Activated CD4-positive, alpha-beta T cell treated with anti-CD3 and anti-CD28 coated beads, Interleukin-2, amount 50 U/mL, for 48 hours (primary cell): ENCODE results near the gene SUPT3H.
"Not testable (repeated sequence)": the region's sequence is repeated elsewhere in the genome, so short reads cannot be mapped to it uniquely, and the experiment has no call there.

Source experiments
- DNase-seq, 2 experiments: peaks; one replicate each; pipeline ENCODE4 v3.0.0-alpha.2; 2020

The SUPT3H gene

DNA sequence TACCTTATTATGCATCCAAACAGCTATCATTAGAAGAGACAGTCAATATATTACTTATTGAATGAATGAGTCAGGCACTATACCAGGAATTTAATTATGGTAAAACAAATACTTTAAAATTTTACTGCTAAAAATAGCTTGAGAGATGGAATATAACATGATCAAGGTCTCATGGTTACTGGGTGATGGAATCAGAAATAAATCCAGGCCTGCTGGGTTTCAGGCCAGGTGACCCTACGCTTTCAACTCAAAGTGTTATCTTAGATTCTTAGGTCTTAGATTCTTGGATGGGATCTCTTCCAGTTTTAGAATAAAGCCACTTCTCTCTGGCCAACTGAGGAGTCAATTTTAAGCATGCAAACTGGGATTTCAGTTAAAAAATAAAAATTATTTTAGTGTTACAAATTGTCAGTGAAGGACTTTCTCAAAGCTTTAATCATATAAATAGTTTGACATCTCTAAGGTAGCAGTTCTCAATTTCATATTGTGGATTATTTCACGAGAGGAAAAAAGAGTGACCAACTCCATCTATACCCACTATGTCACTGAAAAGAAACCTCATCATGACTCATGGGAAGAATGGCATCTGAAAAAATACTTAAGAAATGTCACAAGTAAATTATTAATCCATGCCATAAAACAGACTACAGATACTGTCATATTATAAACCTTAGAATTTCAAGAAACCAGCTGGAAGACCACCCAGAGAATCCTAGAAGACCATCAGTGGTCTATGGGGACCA, 333.1 kb downstream of the SUPT3H start:
- no peak for DNase-seq

DNA sequence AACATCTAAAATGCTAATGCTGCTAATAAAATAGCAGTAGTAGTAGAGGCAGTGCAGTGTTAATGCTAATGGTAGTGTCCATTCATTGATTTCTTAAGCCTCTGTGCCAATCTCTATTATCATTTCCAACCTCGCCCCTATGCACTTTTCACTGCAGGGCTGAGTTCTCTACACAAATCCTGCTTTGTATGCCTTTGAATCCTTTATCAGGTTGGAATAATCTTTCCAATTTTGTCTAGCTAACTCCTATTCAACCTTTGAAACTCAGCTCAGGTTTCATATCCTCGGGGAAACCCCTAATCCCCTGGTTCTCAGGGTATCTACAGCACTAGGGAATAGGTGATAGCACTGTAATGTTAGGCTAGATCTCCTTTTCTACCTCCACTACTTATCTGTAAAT, 333.6 kb downstream of the SUPT3H start:
- no peak for DNase-seq

DNA sequence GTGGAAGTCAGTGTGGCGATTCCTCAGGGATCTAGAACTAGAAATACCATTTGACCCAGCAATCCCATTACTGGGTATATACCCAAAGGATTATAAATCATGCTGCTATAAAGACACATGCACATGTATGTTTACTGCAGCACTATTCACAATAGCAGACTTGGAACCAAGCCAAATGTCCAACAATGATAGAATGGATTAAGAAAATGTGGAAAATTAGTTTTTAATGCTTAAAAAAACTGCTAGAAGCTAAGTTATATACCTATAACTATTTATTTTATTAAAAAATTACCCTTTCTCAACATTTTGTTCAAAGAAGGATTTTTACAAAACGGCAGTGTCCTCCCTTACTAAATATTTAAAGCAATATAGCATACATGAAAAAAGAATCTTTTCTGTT, 335.1 kb downstream of the SUPT3H start:
- DNase-seq = not testable (repeated sequence)

DNA sequence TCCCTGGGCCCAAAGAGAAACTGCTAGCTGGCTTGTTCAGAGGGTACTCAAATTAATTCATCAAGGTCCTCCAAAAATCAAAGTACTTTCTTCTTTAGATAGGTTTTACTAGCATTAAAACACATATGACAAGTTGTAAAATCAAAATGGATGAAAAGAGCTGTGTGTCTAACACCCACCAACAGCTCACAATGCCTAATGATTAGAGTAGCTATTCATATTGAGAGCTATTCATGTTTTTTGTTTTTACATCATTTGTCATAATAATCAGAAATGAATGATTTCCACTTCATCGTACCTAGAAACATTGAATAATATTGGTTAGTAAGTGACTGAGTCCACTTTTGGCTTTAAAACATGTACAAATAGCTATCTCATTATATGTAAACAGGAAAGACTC, 339.5 kb downstream of the SUPT3H start:
- DNase-seq = no peak

DNA sequence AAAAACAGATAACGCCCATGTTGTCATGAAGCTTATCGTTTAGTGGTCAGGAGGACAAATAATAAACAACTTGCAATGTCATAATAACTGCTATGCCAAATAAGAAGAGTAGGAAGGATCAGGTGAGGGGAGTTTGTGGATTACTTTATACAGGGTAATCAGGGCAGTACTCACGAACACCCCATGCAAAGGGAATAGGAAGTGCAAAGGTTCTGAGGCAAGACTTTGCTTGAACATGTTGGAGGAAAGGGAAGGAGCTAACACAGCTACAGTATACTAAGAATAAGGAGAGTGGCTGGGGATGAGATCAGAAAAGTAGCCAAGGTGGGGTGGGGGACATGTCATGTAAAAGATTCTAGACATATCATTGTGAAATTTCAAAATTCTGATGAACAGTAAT, 341.6 kb downstream of the SUPT3H start:
- DNase-seq = no peak

DNA sequence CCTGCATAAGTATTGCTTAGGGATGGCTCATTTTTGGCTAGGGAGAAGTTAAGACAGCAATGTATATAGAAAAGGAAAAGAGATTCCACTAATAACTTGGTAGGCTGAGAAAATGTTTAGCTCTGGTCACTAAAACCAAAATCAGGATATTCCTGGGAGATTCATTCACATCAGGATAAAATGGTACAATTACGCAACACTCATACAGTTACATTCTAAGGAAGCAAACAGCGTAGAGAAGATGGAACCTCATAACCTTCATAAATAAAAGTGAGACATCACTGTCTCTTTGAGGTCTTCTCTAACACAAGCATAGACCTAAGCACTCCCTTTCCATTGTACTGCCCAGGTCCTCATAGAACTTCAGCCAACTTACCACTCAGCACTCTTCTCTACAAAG, 345.3 kb downstream of the SUPT3H start:
- no peak for DNase-seq

DNA sequence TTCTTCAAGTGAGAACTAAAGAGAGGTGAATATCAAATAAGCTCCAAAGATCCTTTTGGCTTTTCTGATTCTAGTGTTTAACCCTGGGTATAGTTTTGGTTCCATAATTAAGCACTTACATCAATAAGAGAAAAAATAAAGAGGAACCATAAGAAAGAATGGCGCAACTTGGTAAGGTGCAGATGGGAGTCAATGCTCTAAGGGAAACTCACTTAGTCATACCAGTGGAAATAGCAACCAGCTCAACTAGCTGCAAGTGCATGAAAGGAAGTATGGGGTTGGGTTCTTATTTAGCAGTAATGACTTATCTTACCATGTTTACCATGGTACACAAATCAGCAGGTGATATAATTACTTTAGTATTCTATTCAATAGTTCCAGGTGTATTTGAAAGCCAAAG, 346.1 kb downstream of the SUPT3H start:
- no peak for DNase-seq

DNA sequence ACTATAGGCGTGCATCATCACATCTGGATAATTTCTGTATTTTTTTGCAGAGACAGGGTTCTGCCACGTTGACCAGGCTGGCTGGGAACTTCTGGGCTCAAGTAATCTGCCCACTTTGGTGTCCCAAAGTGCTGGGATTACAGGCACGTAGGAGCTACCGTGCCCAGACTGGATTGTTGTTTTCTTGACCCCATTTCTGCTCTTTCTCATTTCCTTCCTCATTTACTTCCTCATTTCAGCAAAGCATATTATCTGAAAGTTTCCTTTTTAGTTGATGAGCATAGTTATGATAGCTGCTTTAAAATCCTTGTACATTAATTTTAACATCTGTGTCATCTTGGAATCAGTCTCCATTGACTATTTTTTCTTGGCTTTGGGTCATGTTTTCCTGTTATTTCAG, 350.6 kb downstream of the SUPT3H start:
- no peak for DNase-seq

DNA sequence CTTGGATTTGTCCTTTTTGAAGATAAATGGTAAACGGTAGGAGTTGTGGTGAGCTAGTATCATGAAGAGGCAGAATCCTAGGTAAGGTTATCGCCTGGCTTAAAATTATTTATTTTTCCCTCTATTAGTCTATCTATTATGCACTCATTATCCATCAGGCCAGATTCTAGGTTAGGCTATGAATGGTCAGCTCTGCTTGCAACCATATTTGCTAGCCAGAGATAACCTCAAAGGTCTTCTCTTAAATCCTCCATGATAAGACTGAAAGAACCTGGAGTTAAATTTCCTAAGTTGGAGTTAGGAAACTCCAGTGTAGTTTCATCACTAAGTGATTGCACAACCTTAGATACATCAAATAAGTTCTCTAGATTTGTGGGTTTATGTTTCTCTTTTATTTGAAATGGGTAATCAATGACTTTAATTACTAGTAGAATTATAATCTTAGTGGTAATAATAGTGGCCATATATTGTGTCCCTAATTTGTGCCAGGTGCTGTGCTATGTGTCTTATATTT, 351.7 kb downstream of the SUPT3H start:
- DNase-seq = no peak

DNA sequence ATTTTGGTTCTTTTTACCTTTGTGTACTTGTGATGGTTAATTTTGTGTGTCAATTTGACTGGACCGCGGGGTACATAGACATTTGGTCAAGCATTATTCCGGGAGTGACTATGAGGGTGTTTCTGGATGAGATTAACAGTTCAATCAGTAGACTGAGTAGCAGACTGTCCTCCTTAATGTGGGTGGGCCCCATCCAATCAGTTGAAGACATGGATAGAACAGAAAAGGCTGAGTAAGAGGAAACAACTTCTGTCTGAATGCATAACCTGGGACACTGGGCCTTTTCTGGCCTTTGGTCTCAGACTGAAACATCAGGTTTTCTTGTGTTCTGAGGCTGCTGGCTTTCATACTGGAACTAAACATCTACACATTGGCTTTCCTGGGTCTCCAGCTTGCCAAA, 353.1 kb downstream of the SUPT3H start:
- DNase-seq = no peak

DNA sequence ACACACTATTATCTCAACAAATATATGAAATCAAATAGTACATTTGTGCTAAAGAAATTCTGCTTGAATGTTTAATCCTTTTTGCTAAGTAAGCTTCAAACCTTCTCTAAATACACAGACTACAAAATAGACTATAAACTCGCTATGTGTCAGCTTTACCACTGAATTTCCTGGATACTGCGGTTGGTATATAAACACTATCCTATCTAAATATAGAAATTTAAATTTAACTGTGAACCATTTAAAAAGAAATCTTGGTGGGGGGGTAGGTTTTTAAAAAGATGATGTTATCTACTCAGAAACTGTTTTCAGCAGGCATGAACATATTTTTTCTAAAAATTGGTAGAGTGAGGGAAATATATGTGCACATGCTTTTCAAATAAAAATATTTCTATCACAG, 356.1 kb downstream of the SUPT3H start:
- DNase-seq = no peak

DNA sequence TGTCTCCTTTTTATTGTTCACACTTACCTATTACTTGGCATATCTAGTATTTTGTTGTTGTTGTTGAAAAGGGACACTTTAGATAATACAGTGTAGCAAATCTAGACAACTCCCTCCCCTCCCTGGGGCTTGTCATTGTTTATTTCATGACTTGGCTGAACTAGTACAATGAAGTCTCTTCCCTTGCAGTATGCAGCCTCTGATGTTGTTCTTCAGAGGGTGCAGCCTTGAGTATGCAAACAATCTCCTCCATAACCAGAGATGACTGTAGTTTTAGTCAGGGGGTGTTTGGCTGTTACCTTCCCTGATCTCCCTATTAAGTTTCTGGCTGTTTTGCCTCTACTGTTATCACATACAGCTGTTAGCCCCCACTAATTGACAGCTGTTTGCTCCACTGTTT, 365.0 kb downstream of the SUPT3H start:
- DNase-seq = no peak

DNA sequence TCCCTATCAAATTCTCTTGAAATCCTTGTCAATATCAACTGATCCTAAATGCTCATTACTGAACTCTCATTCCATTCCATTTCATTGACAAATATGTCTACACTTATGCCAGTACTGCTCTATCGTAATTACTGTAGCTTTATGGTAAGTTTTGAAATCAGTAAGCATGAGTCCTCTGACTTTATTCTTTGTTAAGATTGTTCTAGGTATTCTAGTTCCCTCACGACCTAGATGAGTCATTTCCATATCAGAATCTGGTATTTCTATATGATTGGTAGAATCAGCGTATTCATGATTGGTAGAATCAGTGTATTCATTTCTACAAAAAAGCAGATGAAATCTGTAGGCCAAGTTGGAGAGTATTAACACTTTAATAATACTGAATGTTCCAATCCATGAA, 368.2 kb downstream of the SUPT3H start:
- no peak for DNase-seq

DNA sequence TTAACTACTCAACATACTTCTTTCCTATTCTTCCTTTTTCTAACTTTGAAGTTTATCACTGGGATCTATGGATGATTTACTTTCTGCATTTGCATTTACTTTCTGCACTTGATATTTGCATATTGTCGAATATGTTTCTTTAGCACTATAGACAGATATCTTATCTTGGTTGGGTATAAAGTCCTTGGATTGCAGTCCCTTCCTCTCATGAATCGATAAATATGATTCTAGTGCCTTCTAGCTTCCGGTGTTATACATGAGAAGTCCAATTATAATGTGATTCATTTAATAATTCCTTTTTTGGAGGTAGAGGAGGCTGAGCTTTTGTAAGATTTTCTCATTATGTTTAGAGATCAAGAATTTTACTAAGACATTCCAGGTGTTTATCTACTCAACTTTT, 370.8 kb downstream of the SUPT3H start:
- DNase-seq = no peak

DNA sequence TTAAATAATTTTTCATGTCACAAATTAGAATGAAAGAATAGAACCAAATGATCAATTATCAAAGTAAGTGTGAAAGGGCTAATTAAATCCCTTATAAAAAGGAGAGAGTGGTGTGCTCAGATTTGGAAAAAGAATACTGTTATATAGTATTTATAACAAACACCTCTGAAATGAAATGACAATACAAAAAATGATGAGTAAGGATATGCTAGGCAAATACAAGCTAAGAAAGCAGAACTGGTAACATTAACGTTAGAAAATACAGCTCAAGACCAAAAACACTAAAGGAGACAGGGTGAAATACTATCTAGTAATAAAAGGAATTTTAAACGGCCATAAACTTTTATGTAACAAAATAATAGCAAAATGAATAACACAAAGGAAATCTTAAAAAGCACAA, 373.8 kb downstream of the SUPT3H start:
- no peak for DNase-seq

DNA sequence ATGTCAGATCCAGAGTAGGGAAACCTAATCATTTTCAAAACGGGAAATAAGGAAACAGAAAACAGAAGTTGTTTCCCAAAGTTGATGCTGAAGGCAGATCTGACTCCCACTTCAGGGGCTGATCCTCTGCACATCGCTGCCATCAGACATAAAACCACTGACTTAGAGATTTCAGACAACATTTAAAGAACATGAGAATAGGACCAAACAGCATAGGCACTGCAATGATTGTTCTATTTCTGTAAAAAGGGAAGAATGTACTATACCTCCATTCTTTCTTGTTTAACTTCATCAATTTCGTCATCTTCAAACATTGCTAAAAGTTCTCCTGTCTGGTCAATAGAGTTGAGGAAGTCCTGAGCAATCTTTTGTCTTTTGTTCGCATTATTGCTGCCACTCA, 374.3 kb downstream of the SUPT3H start:
- DNase-seq = no peak

DNA sequence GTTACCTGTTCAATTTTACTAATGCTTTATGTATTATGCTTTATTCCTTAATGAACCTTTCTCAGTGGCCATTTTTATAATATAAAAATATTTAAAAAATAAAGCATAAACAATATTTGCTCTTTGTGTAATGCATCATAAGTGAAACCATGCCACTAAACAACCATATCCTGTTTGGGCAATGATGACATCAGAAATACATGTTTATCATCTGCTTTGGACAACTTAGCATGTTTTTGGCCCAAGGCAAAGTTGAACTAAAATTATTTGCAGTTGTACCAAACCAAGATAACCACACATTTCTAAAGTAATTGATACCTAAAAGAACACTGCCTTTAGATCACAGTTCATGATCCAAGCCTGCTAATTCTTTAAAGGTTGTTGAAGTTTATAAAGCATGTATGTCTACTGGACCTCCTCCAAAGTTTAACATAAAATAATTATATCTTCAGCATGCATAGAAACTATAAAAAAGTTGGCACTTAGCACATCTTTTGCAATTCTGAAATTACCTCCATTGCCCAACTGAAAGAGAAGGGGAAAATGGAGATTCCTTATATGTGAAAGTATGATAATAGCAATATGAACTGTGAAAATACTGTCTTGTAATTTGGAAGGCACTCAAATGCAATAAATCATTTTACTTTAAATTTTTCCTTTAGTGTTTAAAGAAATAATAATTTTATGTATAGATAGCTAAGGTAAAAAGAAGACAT, 375.2 kb downstream of the SUPT3H start:
- DNase-seq = no peak

DNA sequence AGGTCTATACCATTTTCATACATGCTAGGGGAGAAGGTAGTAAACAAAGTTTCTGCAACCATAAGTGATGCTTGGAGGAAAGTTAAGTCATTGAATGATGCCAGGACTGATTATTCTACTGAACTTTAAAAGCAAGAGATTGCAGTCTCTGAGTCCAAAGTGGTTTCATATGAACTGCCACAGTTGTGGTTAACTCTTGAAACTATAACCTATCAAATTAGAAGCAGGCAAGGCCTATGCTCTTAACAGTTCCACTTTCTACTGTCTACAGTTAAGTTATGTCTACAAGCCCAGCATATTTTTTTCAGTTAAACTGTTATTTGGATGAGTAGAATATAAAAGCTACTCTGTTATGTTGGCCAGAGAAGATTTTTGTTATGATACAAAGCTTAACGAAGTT, 376.1 kb downstream of the SUPT3H start:
- no peak for DNase-seq

DNA sequence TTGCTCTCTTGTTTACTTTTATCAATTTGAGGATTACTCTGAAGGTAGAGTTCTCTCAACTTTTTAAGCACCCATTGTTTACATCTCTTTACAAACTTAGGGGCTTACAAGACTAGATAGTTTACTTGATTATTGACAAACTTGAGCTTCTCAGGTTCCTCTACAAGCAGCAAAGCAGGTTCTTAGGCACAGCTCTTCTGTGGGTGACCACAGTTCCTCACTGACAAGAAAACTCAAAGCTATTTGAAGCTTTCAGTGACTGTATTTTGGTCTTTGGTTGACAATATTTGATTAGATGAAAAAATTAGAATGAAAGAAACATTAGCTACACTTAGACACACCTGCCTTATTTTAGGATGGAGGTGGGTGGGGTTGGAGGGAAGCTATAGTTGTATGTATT, 376.9 kb downstream of the SUPT3H start:
- no peak for DNase-seq

DNA sequence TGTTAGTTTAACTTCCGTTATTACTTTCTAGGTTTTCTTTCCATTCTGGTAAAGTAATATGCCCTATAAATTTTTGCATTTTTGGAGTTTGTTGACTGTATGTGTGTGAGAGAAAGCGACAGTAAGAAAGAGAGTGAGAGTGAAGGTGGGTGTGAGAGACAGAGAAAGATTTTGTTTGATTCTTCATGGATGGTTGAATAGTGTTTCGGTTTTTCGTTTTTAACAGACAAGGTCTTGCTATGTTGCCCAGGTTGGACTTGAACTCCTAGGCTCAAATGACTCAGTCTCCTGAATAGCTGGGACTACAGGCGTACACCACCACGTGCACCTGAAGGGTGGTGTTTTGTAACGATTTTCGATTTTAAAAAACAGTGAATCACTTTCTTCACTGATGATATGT, 378.7 kb downstream of the SUPT3H start:
- no peak for DNase-seq

DNA sequence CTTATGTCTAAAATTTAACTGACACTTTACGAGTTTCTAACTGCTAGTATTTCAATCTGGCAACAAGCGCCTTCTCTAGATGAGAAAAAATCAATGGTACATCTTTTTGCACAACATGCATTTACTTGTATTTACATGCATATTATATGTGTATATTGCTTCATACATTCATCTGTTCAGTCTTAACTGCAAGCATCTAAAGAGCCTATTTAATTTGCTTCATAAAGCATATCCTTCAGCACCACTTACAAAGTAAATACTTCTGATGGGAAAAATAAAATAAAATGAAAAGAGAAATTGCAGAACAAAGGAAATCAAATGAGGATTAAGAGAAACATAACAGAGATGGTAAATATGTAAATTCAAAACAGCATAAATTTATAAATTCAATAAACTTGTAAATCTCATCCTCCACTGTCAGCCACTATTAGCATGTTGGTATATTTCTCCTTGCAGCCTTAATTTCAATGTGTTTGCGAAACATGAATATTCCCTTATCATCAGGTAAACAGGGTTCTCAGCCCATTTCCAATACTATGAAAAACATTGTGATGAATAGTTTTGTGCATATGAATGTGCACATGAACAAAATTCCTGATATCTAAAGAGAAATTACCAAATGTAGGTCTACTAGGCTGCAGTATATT, 382.1 kb downstream of the SUPT3H start:
- DNase-seq = no peak

DNA sequence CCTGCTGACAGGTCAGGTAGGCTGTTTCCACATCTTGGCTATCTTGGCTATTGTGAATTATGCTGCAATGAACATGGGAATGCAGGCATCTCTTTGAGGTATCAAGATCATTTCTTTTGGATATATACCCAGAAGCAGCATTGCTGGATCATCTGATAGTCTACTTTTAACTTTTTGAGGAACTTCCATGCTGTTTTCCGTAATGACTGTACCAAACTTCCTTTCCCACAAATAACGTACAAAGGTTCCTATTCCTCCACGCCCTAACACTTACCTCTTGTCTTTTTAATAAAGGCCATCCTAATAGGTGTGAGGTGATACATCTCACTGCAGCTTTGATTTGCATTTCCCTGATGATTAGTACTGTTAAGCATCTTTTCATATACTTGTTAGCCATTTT, 388.3 kb downstream of the SUPT3H start:
- DNase-seq = no peak

DNA sequence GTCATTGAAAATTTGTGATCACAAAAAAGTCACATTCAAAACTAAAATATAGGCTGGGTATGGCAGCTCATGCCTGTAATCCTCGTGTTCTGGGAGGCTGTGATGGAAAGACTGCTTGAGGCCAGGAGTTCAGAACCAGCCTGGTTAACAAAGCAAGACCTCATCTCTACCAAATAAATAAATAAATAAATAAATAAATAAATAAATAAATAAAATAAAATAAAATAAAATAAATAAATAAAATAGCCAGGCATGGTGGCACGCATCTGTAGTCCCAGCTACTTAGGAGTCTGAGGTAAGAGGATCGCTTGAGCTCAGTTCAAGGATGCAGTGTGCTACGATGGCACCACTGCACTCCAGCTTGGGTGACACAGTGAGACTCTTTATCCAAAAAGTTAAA, 392.7 kb downstream of the SUPT3H start:
- no peak for DNase-seq
